ENCODE measurements around the gene PEAR1.

DNA sequence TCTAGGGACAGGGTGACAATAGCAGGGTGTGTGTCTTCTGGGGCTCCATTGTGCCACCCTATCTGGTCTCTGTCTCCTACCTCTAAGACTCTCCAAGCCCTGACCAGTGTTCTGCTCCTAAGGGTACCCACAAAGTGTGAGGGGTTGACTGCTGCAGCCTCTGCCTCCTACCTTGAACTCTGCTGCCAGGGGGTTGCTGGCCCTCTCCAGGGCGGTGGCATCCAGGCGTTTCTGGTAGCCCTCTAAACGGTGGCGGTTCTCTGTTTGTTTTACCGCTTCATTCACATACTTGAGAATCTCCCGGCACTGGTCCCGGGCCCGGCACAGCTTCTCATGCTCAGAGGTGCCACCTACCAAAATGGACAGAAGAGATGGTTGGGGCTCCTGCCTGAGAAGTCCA lies 51.3 kb downstream of the PEAR1 start:
- TF ChIP-seq CTCF (IDR thresholded peaks at IDR 0.05) (no peak), REST (IDR thresholded peaks at IDR 0.05) (no peak), USF2 (IDR thresholded peaks at IDR 0.05) (no peak), FOSL2 (IDR thresholded peaks at IDR 0.05) (no peak), FOSL2 (CRISPR knock-in tag; IDR thresholded peaks at IDR 0.05) (no peak), CEBPB (IDR thresholded peaks at IDR 0.05) (no peak), BHLHE40 (IDR thresholded peaks at IDR 0.05; ENCODE audit: low read depth, low read length) (no peak), EP300 (IDR thresholded peaks at IDR 0.05) (no peak)
- TF ChIP-seq, protein P1, sequence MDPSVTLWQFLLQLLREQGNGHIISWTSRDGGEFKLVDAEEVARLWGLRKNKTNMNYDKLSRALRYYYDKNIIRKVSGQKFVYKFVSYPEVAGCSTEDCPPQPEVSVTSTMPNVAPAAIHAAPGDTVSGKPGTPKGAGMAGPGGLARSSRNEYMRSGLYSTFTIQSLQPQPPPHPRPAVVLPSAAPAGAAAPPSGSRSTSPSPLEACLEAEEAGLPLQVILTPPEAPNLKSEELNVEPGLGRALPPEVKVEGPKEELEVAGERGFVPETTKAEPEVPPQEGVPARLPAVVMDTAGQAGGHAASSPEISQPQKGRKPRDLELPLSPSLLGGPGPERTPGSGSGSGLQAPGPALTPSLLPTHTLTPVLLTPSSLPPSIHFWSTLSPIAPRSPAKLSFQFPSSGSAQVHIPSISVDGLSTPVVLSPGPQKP (IDR thresholded peaks at IDR 0.05; ENCODE audit: low read depth, low read length): no peak

Measured in A549 (cell line).